Measurements from ENCODE around the gene RPL23.

RPL23 gene

DNA sequence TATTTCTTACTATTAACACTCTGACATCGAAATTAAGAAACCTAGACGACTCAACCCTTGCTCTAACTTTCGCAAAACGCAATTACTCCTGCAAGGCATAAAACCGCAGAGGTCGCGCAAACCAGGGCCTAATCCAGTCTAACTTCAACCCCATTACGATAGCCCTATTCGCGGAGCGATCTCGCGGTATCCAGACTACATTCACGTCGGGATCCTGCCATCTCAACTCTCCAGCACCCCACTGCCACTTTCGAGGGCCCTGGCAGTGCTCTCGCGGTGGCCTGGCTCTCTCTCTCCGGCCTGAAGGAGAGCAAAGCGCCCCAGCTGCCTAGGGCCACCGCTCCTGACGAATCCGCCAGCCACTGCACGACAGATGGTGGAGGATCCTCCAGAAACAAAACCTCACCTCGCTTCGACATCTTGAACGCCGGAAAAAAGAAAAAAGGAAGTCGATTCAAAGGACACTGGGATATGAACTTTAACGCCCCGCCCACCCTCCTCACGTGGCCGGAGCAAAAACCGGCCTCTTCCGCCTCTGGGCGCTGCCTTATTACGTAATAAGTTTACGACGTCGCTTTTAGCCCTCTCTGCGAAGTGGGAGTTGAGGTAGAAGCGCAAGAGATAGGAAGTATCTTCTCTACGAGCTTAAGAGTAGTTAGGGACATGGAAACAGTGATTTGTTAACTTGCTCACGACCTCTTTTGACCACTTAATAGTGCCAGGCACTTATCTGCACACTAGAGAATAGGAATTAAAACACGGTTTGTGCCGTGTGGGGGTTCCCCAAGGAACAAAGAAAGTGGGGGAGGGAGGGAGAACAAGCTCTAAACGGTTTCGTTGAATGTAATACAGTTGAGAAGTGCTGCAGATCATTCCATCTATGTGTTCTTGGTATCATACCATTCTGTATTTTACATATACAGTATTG, at the start of gene RPL23:
RPL23 (minus strand) TSS at position 430 of the 928 bp plus-strand sequence; CDS start at position 419, 11 bp downstream.
- DNase-seq (ENCODE audit: low spot score) = peak; percentile 96

DNA sequence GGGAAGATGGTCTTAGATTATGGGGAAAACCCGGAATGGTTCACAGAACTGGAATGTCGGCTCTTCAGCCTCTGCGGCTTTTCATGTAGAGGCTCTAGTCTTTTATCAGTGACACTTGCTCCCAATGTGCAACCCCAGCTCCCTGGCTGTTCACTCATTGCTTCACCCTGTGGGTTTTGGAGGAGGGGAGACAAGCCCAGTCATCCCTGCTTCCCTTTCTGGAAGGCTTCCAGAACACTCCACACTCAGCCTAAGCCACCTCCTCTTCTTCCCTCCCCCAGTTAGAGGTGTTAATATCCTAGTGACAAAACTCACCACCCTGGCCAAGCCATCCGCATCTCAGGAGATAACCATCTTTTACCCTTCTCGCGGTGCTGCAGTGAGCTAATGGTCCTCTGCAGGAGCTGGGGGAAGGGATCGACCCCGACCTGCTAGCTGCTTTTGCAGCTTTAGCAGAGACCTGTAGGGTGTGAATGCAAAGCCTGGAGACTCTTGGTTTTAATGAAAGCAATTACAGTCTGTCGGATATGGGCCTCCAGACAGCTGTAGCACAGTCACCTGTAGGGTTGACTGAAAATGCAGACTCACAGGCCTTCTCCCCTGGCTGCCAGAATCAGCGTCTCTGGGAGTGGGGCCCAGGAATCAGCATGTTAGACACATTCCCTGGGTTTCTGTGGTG, 47.6 kb upstream of the RPL23 start:
- no peak for DNase-seq (ENCODE audit: low spot score)

- DNase-seq (ENCODE audit: low spot score) = no peak
Measured at GRCh38 chr17:38899421-38899820, 45.9 kb upstream of the RPL23 start.

- DNase-seq (ENCODE audit: low spot score) = no peak
Measured at GRCh38 chr17:38898812-38899348, 45.4 kb upstream of the RPL23 start.

DNA sequence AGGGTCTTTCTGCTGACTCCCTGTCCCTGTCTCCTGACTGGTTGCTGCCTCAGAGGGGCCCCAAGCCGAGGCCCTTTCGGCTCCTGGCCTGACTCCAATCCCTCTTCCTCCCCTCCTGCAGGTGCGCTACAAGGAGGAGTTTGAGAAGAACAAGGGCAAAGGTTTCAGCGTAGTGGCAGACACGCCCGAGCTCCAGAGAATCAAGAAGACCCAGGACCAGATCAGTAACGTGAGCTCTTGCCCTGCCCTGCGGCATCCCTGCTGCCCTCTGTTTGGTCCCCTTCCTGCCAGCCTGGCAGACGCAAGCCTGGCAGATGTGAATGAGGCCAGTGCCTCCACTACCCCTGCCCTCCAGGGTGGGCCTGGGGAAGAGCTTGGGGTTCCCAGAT, 44.8 kb upstream of the RPL23 start:
- DNase-seq (ENCODE audit: low spot score) = no peak

GRCh38 chr17:38897671-38898290, 44.3 kb upstream of the RPL23 start:
- DNase-seq (ENCODE audit: low spot score) = no peak

DNA sequence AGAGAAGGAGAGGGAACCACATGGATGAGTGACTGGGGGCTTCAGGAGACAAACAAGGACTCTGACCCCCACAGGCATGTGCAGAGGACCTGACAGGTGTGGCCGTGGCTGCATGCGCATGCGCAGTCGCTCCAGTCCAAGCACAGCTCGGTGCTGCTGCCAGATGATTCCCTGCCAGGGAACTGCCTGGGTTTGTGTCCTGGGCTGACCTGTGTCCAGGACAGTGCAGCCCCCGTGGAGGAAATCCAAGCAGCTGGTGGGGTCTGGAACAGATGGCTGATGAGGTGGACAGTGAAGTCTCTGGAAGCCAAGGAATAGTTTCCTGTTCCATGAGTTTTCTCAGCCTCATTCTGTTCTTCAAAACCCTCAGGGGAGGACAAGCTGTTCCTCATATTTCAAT, 43.7 kb upstream of the RPL23 start:
- DNase-seq (ENCODE audit: low spot score) = no peak

DNA sequence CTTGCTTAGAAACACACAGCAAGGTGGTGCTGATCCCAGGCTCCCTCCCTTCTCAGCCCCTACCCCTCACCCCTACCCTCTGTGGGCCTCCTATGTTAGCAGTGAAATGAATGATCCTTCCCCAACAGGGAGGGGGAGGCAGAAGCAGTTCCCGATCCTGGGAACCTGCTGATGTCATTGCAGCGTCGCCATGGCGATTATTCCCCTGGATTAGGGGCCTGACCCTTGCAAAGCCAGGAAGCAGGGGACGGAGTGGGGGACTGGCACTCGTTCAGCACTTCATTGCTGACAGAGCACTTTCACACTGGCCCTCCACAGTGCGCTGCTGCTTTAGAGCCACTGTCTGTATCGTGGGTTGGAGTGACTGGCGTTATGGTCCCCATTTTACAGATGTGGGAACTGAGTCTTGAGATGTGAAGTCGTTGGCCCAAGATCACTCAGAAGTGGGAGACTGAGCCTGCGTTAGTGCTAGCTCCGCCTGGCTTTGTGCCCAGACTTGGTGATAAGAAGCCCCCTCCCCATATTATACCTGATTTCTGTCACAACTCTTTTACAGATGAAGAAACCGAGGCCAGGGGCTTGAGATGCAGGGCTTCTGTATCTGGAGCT, 42.9 kb upstream of the RPL23 start:
- no peak for DNase-seq (ENCODE audit: low spot score)

- DNase-seq (ENCODE audit: low spot score) = no peak
Measured at GRCh38 chr17:38894276-38894675, 40.8 kb upstream of the RPL23 start.

DNA sequence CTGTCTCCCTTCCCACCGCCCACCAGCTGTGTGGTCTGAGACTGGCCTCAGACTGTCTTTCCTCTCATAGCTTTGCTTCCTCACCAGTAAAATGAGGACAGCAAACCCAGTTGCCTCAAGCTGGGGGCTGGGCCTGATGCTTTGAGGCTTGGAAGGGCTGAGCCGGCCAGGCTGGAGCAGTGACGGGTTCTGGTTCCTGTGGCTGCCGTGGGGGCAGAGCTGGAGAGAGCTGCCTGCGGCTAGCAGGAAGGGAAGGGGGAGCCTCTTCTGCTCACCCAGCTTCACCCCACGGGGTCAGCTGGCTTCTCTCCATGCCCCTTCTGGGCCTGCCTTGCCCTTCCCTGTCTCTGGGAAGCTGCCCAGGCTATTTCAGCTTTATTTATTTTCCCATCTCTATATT, 40.1 kb upstream of the RPL23 start:
- peak; percentile 65 for DNase-seq (ENCODE audit: low spot score)

- no peak for DNase-seq (ENCODE audit: low spot score)
Measured at GRCh38 chr17:38893113-38893512, 39.6 kb upstream of the RPL23 start.

DNA sequence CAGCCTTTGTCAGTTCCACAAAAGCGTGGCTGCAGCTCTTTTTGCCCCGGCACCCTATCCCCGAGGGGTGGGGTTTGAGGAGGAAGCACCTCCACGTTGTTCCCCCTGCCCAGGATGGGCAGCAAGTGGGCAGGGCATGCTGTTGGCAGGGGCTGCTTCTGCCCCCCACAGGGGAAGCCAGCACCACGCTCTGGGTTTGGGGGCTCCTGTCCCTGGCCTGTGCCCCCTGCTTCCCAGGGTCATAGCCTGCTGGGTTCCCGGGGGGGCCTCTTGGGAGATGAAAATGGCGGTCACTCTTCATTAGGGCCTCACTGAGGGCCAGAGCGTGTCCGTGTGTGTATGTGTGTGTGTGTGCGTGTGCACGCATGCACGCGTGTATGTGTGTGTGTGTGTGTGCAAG, 39.1 kb upstream of the RPL23 start:
- DNase-seq (ENCODE audit: low spot score) = no peak

DNA sequence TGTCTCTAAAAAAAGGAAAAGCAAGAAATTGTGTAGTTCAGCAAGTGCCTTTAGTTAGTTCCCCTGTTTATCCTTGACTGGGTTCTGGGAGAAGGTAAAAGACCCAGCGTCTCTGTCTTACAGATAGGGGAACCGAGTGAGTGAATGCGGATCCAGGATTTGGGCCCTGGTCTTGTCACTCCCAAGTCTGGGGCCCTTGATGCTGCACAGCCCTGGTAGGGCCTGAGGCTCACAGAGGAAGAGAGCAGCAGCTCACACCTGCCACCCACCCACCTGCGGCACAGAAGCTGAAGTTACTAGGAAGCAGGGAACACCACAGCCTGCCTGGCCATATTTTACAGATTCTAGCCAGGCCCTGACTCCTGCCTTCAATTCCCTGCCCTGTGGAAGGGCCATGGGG, 38.6 kb upstream of the RPL23 start:
- no peak for DNase-seq (ENCODE audit: low spot score)

DNA sequence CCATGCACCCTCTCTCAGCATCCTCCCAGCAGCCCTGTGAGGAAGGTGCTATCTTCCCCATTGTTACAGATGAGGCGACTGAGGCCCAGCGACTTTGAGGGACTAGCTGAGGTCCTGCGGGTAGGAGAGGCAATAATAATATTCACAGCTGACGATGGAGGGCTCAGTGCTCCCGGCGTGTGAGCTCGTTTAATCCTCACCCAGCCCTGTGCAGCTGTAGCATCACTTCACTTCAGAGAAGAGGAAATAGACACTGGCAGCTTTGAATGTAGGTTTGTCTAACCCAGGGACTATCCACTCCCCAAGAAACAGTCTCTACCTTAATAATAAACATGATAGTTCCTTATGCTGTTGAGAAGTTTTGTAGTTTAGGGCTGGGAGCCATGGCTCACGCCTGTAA, 37.9 kb upstream of the RPL23 start:
- no peak for DNase-seq (ENCODE audit: low spot score)

GRCh38 chr17:38890410-38890746, 36.9 kb upstream of the RPL23 start:
- no peak for DNase-seq (ENCODE audit: low spot score)

- no peak for DNase-seq (ENCODE audit: low spot score)
Measured at GRCh38 chr17:38889745-38890409, 36.4 kb upstream of the RPL23 start.

DNA sequence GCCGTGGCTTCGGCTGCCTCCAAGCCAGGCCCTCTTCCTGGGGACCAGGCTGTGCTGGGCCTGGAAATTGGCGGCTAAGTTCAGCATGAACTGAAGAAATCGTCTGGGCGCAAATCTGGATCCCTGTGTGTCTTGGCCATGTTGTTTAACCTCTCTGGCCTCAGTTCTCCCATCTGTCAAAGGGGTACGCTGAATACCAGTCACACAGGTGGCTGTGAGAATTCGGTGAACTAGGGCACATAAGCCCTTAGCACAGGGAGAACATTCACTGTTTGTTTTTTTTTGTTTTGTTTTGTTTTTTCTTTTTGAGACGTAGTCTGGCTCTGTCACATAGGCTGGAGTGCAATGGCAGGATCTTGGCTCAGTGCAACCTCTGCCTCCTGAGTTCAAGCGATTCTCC, 35.3 kb upstream of the RPL23 start:
- no peak for DNase-seq (ENCODE audit: low spot score)

DNA sequence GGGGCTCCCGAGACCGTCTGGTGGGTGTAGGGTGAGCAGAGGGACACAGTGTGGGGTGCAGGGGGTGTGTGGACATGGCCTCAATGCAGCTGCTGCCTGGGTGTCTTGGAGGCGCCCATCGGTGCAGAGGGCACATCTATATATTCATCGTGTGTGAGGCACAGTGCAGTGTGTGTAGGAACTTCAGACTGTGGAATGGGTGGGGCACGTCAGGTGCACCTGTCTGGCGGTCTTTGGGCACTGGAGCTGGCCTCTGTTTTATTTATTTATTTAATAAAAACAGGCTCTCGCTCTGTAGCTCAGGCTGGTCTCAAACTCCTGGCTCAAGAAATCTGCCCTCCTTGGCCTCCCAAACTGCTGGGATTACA, 33.1 kb upstream of the RPL23 start:
- DNase-seq (ENCODE audit: low spot score) = no peak

- DNase-seq (ENCODE audit: low spot score) = peak; percentile 90
Measured at GRCh38 chr17:38885728-38886642, 32.5 kb upstream of the RPL23 start.

GRCh38 chr17:38885044-38885727, 31.7 kb upstream of the RPL23 start:
- no peak for DNase-seq (ENCODE audit: low spot score)

Data from Ammon's horn (tissue), 1 donor.